HG02981 (cell line): Measurements from ENCODE around the gene RAD21L1.
A peak's percentile ranks its signal among the peaks of the same experiment; 100 is the strongest.
"Not testable (repeated sequence)": the region's sequence is repeated elsewhere in the genome, so short reads cannot be mapped to it uniquely, and the experiment has no call there.

Experiments used
- ATAC-seq: cut with Tn5 transposase; IDR thresholded peaks from one replicate; pipeline ENCODE4 v1.9.1; 2021; ENCODE audit warnings: mild to moderate bottlenecking, moderate library complexity; ENCODE audit not compliant: unreplicated experiment

The RAD21L1 gene

GRCh38 chr20:1199212-1199873 is 26.5 kb upstream of the RAD21L1 start:
- no peak for ATAC-seq

- ATAC-seq: no peak
These were observed 25.9 kb upstream of the RAD21L1 start for GRCh38 chr20:1199964-1200363.

- no peak for ATAC-seq
These were observed 22.9 kb upstream of the RAD21L1 start, which contains the start of gene C20orf202 for GRCh38 chr20:1202762-1203504. C20orf202 (plus strand) TSS chr20:1203454; CDS start chr20:1203586, 132 bp downstream.

- no peak for ATAC-seq
These were observed 22.2 kb upstream of the RAD21L1 start for GRCh38 chr20:1203630-1204029.

- ATAC-seq: no peak
These were observed 21.7 kb upstream of the RAD21L1 start for GRCh38 chr20:1204113-1204512.

GRCh38 chr20:1204576-1204975 is 21.3 kb upstream of the RAD21L1 start:
- no peak for ATAC-seq

- ATAC-seq: no peak
These were observed 20.0 kb upstream of the RAD21L1 start for GRCh38 chr20:1205802-1206201.

GRCh38 chr20:1206366-1207148 is 19.3 kb upstream of the RAD21L1 start:
- ATAC-seq: no peak

- no peak for ATAC-seq
These were observed 18.5 kb upstream of the RAD21L1 start for GRCh38 chr20:1207293-1207878.

GRCh38 chr20:1209447-1210387 is 16.1 kb upstream of the RAD21L1 start:
- ATAC-seq: no peak

GRCh38 chr20:1210501-1210900 is 15.3 kb upstream of the RAD21L1 start:
- no peak for ATAC-seq

- ATAC-seq: no peak
These were observed 13.8 kb upstream of the RAD21L1 start for GRCh38 chr20:1212023-1212422.

GRCh38 chr20:1212607-1213396 is 13.0 kb upstream of the RAD21L1 start:
- ATAC-seq: peak; percentile 77

- ATAC-seq: no peak
These were observed 11.0 kb upstream of the RAD21L1 start for GRCh38 chr20:1214838-1215261.

- no peak for ATAC-seq
These were observed 10.3 kb upstream of the RAD21L1 start for GRCh38 chr20:1215386-1216170.

- not testable (repeated sequence) for ATAC-seq
These were observed 9.1 kb upstream of the RAD21L1 start for GRCh38 chr20:1216527-1217427.

- not testable (repeated sequence) for ATAC-seq
These were observed 3.1 kb upstream of the RAD21L1 start for GRCh38 chr20:1222750-1223149.
